AG04449 (cell line): ENCODE results near the gene PHPT1.

Experiments
- CTCF ChIA-PET: fragments of 350-600 bp; formaldehyde crosslinking; extraction: SDS; loops from one replicate; lab custom pipeline; 2021; ENCODE audit warnings: antibody characterized with exemption; lab: Yijun Ruan, JAX
- POLR2A ChIA-PET: fragments of 400-600, 350-600 bp; formaldehyde crosslinking; extraction: SDS; loops from one replicate; lab custom pipeline; 2020; ENCODE audit warnings: antibody characterized with exemption, inconsistent platforms; lab: Yijun Ruan, JAX
- DNase-seq: peaks from one replicate; pipeline ENCODE4 v3.0.0-alpha.2; 2010; ENCODE audit warnings: low read depth, low spot score
- H3K4me3 ChIP-seq: 2 replicates; pipeline ENCODE4 v1.5.1; 2011; ENCODE audit warnings: low read depth, mild to moderate bottlenecking, control low read depth, low read length
- CTCF ChIP-seq: IDR thresholded peaks from one replicate; pipeline ENCODE4 v1.5.1; 2011; ENCODE audit warnings: mild to moderate bottlenecking, moderate library complexity, low read length, control low read depth, inconsistent platforms; ENCODE audit not compliant: insufficient read depth; ENCODE audit errors: missing control alignments

The PHPT1 gene

GRCh38 chr9:136886610-136887597 lies 37.7 kb downstream of the PHPT1 start:
- POLR2A ChIA-PET, result interaction anchor here (1.3 kb wide), 1 partner anchor 21 kb away, joined by 7 read pairs; the partner anchor contains the start of gene EDF1
- CTCF ChIA-PET, result interaction anchor here (1.1 to 2.7 kb wide), 2 partner anchors 58 to 181 kb away, joined by 3 to 6 read pairs; partner anchors contain the start of gene C8G
- no peak for DNase-seq

GRCh38 chr9:136888454-136888853 lies 39.2 kb downstream of the PHPT1 start:
- TF ChIP-seq CTCF, result no peak
- ChIA-PET CTCF (interaction anchor here (0.8 to 1.0 kb wide), 2 partner anchors 56 to 101 kb away, joined by 3 to 4 read pairs; partner anchors contain the start of gene FBXW5), POLR2A (no interaction called here)
- no peak for DNase-seq
- H3K4me3 ChIP-seq, result no peak overlapping the region

More at GRCh38 chr9:136886610-136887597, 37.7 kb downstream of the PHPT1 start:
- H3K4me3 ChIP-seq, result peak overlapping the region; percentile 70
- no peak for TF ChIP-seq CTCF

GRCh38 chr9:136889858-136890257 lies 40.6 kb downstream of the PHPT1 start:
- H3K4me3 ChIP-seq, result no peak overlapping the region
- ChIA-PET POLR2A (no interaction called here), CTCF (no interaction called here)
- DNase-seq, result no peak
- TF ChIP-seq CTCF, result no peak

GRCh38 chr9:136890661-136891060 lies 41.5 kb downstream of the PHPT1 start:
- CTCF ChIA-PET, result interaction anchor here (1.8 kb wide), 1 partner anchor 144 kb away, joined by 5 read pairs; no protein-coding TSS in a partner anchor
- H3K4me3 ChIP-seq, result no peak overlapping the region
- no peak for DNase-seq
- POLR2A ChIA-PET, result no interaction called here
- TF ChIP-seq CTCF, result no peak

GRCh38 chr9:136896027-136896426 lies 46.8 kb downstream of the PHPT1 start:
- CTCF ChIA-PET, result interaction anchor here (1.1 kb wide), 1 partner anchor 52 kb away, joined by 3 read pairs; no protein-coding TSS in a partner anchor

More at GRCh38 chr9:136896027-136896426, 46.8 kb downstream of the PHPT1 start:
- TF ChIP-seq CTCF, result no peak
- POLR2A ChIA-PET, result no interaction called here
- no peak overlapping the region for H3K4me3 ChIP-seq
- DNase-seq, result no peak
